Endothelial cell of umbilical vein (primary cell): ENCODE data around the gene FARP2.

Experiments
- CTCF ChIP-seq, 2 donors: IDR thresholded peaks; 1 replicate in 1 of 2; 2 replicates in 1 of 2; pipeline ENCODE4 v1.5.1; 2011; ENCODE audit warnings: low read length in 2 of 2, mild to moderate bottlenecking in 2 of 2, moderate library complexity in 2 of 2, control low read depth in 1 of 2, inconsistent platforms in 1 of 2, low read depth in 1 of 2; ENCODE audit not compliant: insufficient read depth in 1 of 2; ENCODE audit errors: extremely low read depth in 1 of 2
- MYC ChIP-seq: IDR thresholded peaks from one replicate; pipeline ENCODE4 v1.6.1; 2011; ENCODE audit warnings: mild to moderate bottlenecking, low read depth, low read length
- POLR2AphosphoS5 ChIP-seq: IDR thresholded peaks from 2 replicates; pipeline ENCODE4 v1.6.1; 2012; ENCODE audit warnings: low read depth, mild to moderate bottlenecking, control low read depth, low read length, moderate library complexity; ENCODE audit not compliant: insufficient read depth

GRCh38 chr2:241310917-241311566 is 45.0 kb upstream of the FARP2 start:
- no peak for TF ChIP-seq CTCF (IDR thresholded peaks at IDR 0.05; ENCODE audit: extremely low read depth in 1 of 2, insufficient read depth in 1 of 2, low read depth in 1 of 2, low read length in 2 of 2)
- no peak for TF ChIP-seq POLR2AphosphoS5
- no peak for TF ChIP-seq MYC
